K562 (cell line): ENCODE measurements around the gene LASP1NB.
A peak's percentile ranks its signal among the peaks of the same experiment; 100 is the strongest.

Source experiments
- ATAC-seq: fragments of 200-7000 bp; cut with Tn5 transposase; 3 replicates; pipeline ENCODE4 v1.9.1; 2020; ENCODE audit warnings: moderate library complexity
- BruUV-seq: library from RNA; stranded (reverse); fragments of 400-500 nt; replicated peaks from 2 replicates; lab custom pipeline; 2021; lab: Mats Ljungman, UMichigan
- CTCF ChIA-PET: fragments of 300-600 bp; formaldehyde crosslinking; extraction: SDS; loops from one replicate; lab custom pipeline; 2021; ENCODE audit warnings: low intra/inter-chr PET ratio; lab: Yijun Ruan, JAX
- POLR2A ChIA-PET: fragments of 300-600, 350-650 bp; sonication (Branson Sonifier 250); formaldehyde crosslinking; extraction: SDS; loops from one replicate; lab custom pipeline; 2021; ENCODE audit warnings: antibody characterized with exemption, inconsistent platforms; lab: Yijun Ruan, JAX
- DNase-seq, 4 experiments: peaks; one replicate each; pipeline versions ENCODE4 v3.0.0 to v3.0.0-alpha.2; 2011 to 2018; ENCODE audit warnings: low spot score in 3 of 4, mixed read lengths in 3 of 4; ENCODE audit errors: extremely low read depth in 1 of 4
- FAIRE-seq: peaks from 2 replicates; lab custom pipeline; 2011; peaks lifted over from hg19 to GRCh38; lab: Jason Lieb, UNC
- H2AFZ ChIP-seq: 2 replicates; pipeline ENCODE4 v1.6.0; 2011; ENCODE audit warnings: low read depth, low read length, control low read depth, inconsistent platforms
- H3K27ac ChIP-seq: fragments of 200-600 bp; 3 replicates; pipeline ENCODE4 v1.8.0; 2011; ENCODE audit warnings: low read depth, mild to moderate bottlenecking, control low read depth, inconsistent platforms, low read length, moderate library complexity, mixed read lengths; ENCODE audit errors: extremely low read depth
- H3K27me3 ChIP-seq, 2 experiments: fragments of 300-600 bp in 1 of 2; 2 replicates in 1 of 2; 3 replicates in 1 of 2; pipeline versions ENCODE4 v1.6.0 to v1.8.0; 2011; ENCODE audit warnings: inconsistent platforms in 2 of 2, low read length in 2 of 2, mild to moderate bottlenecking in 1 of 2, mixed read lengths in 1 of 2, moderate library complexity in 1 of 2; ENCODE audit not compliant: control insufficient read depth in 2 of 2, insufficient read depth in 2 of 2
- H3K36me3 ChIP-seq: fragments of 300-600 bp; 3 replicates; pipeline ENCODE4 v1.8.0; 2011; ENCODE audit warnings: mild to moderate bottlenecking, low read length, inconsistent platforms; ENCODE audit not compliant: control insufficient read depth, insufficient read depth
- H3K4me1 ChIP-seq, 2 experiments: fragments of 200-600 bp in 1 of 2; replicated peaks in 1 of 2; 2 replicates in 1 of 2; 3 replicates in 1 of 2; pipeline versions ENCODE4 v1.5.1 to v1.8.0; 2011; ENCODE audit warnings: inconsistent platforms in 2 of 2, low read length in 2 of 2, mild to moderate bottlenecking in 1 of 2, mixed read lengths in 1 of 2, moderate library complexity in 1 of 2; ENCODE audit not compliant: control insufficient read depth in 2 of 2, insufficient read depth in 2 of 2
- H3K4me2 ChIP-seq: 2 replicates; pipeline ENCODE4 v1.6.1; 2011; ENCODE audit warnings: low read length, control low read depth, inconsistent platforms, mixed read lengths; ENCODE audit not compliant: insufficient read depth
- H3K4me3 ChIP-seq: fragments of 200-600 bp; sonication (generic), shearing (Covaris generic); 2 replicates; pipeline ENCODE4 v1.5.1; 2016; ENCODE audit warnings: control low read depth, inconsistent platforms
- H3K79me2 ChIP-seq: fragments of 200-600 bp; 3 replicates; pipeline ENCODE4 v1.8.0; 2011; ENCODE audit warnings: low read length, inconsistent platforms; ENCODE audit not compliant: control insufficient read depth, insufficient read depth
- H3K9ac ChIP-seq, 2 experiments: 2 replicates each; pipeline versions ENCODE4 v1.6.0 to v1.6.1; 2011; ENCODE audit warnings: low read depth in 2 of 2, low read length in 2 of 2, control low read depth in 1 of 2, inconsistent platforms in 1 of 2, mild to moderate bottlenecking in 1 of 2, mixed read lengths in 1 of 2; ENCODE audit not compliant: insufficient read depth in 1 of 2
- H3K9me1 ChIP-seq: one replicate; pipeline ENCODE4 v1.6.0; 2011; ENCODE audit warnings: inconsistent platforms, mild to moderate bottlenecking, low read length, moderate library complexity; ENCODE audit not compliant: control insufficient read depth, insufficient read depth
- H3K9me3 ChIP-seq: replicated peaks from 2 replicates; pipeline ENCODE4 v1.5.1; 2011; ENCODE audit warnings: low read depth, low read length, inconsistent platforms; ENCODE audit not compliant: control insufficient read depth, insufficient read depth
- H4K20me1 ChIP-seq: replicated peaks from 2 replicates; pipeline ENCODE4 v1.6.1; 2011; ENCODE audit warnings: low read length, inconsistent platforms, mixed read lengths; ENCODE audit not compliant: control insufficient read depth, insufficient read depth
- ELF1 ChIP-seq: fragments of 200-800 bp; sonication (Bioruptor generic); IDR thresholded peaks from 2 replicates; pipeline ENCODE4 v1.6.1; 2016; ENCODE audit warnings: missing genetic modification characterization, missing compliant biosample characterization
- ETS2 ChIP-seq: IDR thresholded peaks from 2 replicates; pipeline ENCODE4 v1.6.1; 2016; ENCODE audit warnings: borderline replicate concordance, missing genetic modification characterization, mild to moderate bottlenecking, moderate library complexity, missing compliant biosample characterization; ENCODE audit not compliant: poor library complexity, severe bottlenecking
- SAFB2 ChIP-seq: fragments of 200-400 bp; formaldehyde crosslinking; IDR thresholded peaks from 2 replicates; pipeline ENCODE4 v1.6.1; 2018; ENCODE audit warnings: borderline replicate concordance, low read length, low read depth, moderate library complexity; ENCODE audit not compliant: severe bottlenecking
- ZBTB17 ChIP-seq: fragments of 450-650 bp; formaldehyde crosslinking; IDR thresholded peaks from 2 replicates; pipeline ENCODE4 v1.4.0; 2020; ENCODE audit warnings: mild to moderate bottlenecking
- WGBS: fragments of 100-300 bp; shearing (Covaris generic); methylation state at CpG from one replicate; pipeline ENCODE4 v1.1.6; 2016; ENCODE audit warnings: low coverage, mixed read lengths; ENCODE audit not compliant: insufficient coverage; ENCODE audit errors: missing lambda C conversion rate; 5-methylcytosine and 5-hydroxymethylcytosine counted together
- in situ Hi-C: fragments of 300-500 bp; cut with MboI; formaldehyde crosslinking; loops from 4 replicates; pipeline ENCODE4 v1.15.0; 2018; ENCODE audit warnings: inconsistent platforms, mixed read lengths
- intact Hi-C: fragments of 100-400 bp; cut with micrococcal nuclease; formaldehyde crosslinking; loops from 2 replicates; pipeline ENCODE4 v1.14.2; 2022
- TF ChIP-seq, protein P1 (sequence below): IDR thresholded peaks from 3 replicates; pipeline ENCODE4 v1.6.1; 2011; ENCODE audit warnings: borderline replicate concordance, mild to moderate bottlenecking; ENCODE audit not compliant: insufficient read length, insufficient read depth

LASP1NB gene

DNA sequence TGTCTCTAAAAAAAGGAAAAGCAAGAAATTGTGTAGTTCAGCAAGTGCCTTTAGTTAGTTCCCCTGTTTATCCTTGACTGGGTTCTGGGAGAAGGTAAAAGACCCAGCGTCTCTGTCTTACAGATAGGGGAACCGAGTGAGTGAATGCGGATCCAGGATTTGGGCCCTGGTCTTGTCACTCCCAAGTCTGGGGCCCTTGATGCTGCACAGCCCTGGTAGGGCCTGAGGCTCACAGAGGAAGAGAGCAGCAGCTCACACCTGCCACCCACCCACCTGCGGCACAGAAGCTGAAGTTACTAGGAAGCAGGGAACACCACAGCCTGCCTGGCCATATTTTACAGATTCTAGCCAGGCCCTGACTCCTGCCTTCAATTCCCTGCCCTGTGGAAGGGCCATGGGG, 33.3 kb upstream of the LASP1NB start:
- H3K9ac ChIP-seq, result 0 out of 4 replicates have a peak overlapping the region, but pooled peaks of 1 of the 2 experiments have one; percentile 37
- no peak overlapping the region for H3K27ac ChIP-seq
- POLR2A ChIA-PET, result interaction anchor here (0.6 to 1.2 kb wide), 2 partner anchors 9 to 219 kb away, joined by 4 to 6 read pairs; no protein-coding TSS in a partner anchor
- H3K4me1 ChIP-seq, result peaks cover 21 to 31% of the 10 kb centered on the region in 2 experiments; a peak in 4 of 5 replicates
- DNase-seq (no peak), FAIRE-seq (no peak)
- H4K20me1 ChIP-seq, result peaks cover 35% of the 10 kb centered on the region
- H2AFZ ChIP-seq, result no peak overlapping the region
- H3K9me1 ChIP-seq, result peaks cover 6% of the 10 kb centered on the region
- no peak overlapping the region for H3K4me2 ChIP-seq
- TF ChIP-seq ZBTB17 (CRISPR knock-in tag), result no peak
- TF ChIP-seq ELF1 (tag), result no peak
- TF ChIP-seq, protein P1, sequence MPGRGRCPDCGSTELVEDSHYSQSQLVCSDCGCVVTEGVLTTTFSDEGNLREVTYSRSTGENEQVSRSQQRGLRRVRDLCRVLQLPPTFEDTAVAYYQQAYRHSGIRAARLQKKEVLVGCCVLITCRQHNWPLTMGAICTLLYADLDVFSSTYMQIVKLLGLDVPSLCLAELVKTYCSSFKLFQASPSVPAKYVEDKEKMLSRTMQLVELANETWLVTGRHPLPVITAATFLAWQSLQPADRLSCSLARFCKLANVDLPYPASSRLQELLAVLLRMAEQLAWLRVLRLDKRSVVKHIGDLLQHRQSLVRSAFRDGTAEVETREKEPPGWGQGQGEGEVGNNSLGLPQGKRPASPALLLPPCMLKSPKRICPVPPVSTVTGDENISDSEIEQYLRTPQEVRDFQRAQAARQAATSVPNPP, result no peak
- no peak for TF ChIP-seq SAFB2
- no peak for TF ChIP-seq ETS2
- TF ChIP-seq, all 486 proteins: peak for 0
- intact Hi-C loops, result no loop called here
- peaks cover 7% of the 10 kb centered on the region; the same call in 2 of the 3 replicates for H3K79me2 ChIP-seq
- H3K9me3 ChIP-seq, result no peaks in the 10 kb centered on the region
- no peak for ATAC-seq
- H3K36me3 ChIP-seq, result peaks cover 91% of the 10 kb centered on the region; the same call in 2 of the 3 replicates
- TSS peak; percentile 16 for BruUV-seq
- in situ Hi-C loops, result no loop called here
- no peaks in the 10 kb centered on the region for H3K27me3 ChIP-seq
- CTCF ChIA-PET, result no interaction called here
- no peak overlapping the region for H3K4me3 ChIP-seq
- WGBS, result 74% methylated on average over 4 of the region's 4 CpGs
